NCI-H460 (cell line): ENCODE measurements around the gene NUS1. TPM values are rescaled to one million over a fixed set of nuclear protein-coding genes. Genes with fewer than 3 reads are reported as not detected.
"Not testable (repeated sequence)": the region's sequence is repeated elsewhere in the genome, so short reads cannot be mapped to it uniquely, and the experiment has no call there.

Experiments
- DNase-seq: peaks from one replicate; pipeline ENCODE4 v3.0.0-alpha.2; 2016; ENCODE audit warnings: low read depth; ENCODE audit errors: extremely low read depth
- total RNA-seq: library from RNA; depleted of rRNA; stranded (reverse); fragments of >200 nt; shearing (Covaris generic); gene quantifications from 2 replicates; pipeline ENCODE4 v1.2.3, GENCODE V29; 2014; rRNA removed

Gene NUS1
- total RNA-seq, 1 experiment from 2014 or later = 17.7 TPM

DNA sequence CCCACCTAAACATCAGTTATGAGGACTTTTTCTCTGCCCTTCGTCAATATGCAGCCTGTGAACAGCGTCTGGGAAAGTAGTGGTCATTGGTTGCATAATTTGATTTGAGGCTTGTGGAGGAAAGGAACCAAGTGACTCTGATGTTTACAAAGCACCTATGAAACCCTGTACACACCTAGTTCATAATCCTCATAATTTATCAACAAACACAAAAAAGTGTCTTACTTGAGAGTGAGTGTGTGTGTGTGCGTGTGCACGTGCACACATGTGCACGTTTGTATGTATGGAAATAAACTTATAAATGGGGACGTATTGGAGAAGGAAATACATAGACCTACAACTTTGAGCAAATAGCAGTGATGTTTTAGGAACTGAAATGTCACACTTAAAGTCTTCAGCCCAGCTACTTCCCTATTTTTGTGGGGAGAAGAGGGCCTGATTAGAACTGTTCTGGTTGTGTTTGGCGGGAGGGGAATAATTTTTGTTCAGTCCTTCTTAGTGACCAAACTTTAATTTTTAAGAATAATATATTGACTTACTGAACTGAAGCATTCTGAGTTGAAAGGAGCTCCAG lies 31.8 kb downstream of the NUS1 start:
- not testable (repeated sequence) for DNase-seq

DNA sequence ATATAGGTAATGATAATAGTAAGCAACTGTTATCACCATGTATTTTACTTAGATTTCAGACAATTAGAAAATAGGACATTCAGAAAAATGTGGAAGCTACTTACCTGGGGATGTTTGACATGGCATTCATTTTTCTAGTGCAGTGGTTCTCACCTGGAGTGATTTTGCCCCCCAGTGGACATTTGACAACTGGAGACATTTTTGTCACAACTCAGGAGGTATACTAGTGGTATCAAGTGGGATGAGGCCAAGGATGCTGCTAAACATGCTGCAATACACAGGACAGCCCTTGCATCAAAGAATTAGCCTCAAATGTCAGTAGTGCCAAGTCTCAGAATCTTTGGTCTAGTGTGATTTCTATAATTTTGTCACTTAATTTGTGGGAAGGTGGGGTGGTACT lies 36.1 kb downstream of the NUS1 start:
- no peak for DNase-seq

DNA sequence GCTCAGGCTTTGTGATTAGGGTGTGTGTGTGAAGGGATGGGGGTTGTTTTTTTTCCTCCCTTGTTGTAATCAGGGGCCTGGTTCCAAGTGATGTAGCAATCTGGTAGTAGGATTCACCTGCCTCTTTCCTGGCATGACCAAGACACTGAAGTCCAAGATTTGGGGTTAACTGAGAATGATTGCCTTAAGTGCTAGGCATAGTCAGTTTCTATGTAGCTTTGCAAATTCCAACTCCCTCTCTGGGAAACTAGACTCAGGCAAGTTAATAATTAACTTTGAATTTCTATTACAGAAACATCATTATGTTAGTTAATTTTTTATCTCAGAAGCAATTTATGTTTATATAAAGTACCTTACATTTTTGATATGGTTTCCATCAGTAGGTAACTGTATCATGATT lies 43.6 kb downstream of the NUS1 start:
- no peak for DNase-seq

DNA sequence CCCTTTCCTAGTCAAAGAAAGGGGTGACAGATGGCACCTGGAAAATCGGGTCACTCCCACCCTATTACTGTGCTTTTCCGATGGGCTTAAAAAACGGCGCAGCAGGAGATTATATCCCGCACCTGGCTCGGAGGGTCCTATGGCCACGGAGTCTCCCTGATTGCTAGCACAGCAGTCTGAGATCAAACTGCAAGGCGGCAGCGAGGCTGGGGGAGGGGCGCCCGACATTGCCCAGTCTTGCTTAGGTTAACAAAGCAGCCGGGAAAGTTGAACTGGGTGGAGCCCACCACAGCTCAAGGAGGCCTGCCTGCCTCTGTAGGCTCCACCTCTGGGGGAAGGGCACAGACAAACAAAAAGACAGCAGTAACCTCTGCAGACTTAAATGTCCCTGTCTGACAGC lies 46.3 kb downstream of the NUS1 start:
- not testable (repeated sequence) for DNase-seq

DNA sequence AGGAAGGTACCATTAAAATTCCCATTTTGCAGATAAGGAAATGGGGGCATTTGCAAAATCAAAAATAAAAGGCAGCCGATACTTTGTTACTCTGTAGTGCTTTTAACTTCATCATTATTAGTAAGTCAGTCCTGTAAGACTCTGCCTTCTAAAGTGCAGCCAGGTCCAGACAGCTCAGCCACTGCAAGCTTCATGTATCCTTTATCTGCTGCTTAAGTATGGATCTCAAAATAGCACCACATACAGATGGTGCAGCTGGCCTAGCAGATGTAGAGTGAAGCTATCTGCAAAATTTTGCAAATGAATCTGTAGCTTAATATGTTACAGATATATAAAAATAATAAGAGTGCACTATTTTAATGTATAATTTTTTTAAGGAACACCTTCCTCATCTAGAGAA lies 53.4 kb downstream of the NUS1 start:
- DNase-seq = no peak

DNA sequence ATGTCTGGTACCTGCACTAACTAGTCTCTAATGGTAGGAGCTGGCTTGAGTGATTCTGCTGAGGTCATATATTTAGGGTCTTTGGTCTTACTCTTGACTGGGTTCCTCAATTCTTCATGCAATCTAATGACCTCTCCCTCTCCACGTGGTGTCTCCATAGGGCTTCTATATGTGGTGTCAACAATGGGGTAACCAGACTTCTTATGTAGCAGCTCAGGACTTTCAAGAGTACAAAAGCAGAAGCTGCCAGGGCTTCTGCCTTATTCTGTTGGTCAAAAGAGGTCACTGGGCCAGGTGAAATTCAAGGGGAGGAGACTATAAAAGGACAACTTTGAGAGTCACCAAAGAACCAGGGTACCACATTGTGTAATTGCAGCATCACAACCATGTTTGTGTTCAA lies 54.3 kb downstream of the NUS1 start:
- DNase-seq = no peak

DNA sequence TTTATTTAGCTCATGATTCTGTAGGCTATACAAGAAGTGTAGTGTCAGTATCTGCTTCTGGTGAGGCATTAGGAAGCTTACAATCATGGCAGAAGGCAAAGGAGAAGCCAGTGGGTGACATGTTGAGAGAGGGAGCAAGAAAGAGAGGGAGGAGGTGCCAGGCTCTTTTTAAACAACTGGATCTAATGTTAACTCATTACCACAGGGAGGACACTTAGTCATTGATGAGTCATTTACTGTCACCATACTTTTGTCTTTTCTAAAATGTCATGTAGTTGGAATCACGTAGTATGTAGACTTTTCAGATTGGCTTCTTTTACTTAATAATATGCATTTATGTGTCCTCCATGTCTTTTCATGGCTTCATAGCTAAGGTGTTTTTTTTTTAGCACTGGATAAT lies 58.1 kb downstream of the NUS1 start:
- DNase-seq = no peak

DNA sequence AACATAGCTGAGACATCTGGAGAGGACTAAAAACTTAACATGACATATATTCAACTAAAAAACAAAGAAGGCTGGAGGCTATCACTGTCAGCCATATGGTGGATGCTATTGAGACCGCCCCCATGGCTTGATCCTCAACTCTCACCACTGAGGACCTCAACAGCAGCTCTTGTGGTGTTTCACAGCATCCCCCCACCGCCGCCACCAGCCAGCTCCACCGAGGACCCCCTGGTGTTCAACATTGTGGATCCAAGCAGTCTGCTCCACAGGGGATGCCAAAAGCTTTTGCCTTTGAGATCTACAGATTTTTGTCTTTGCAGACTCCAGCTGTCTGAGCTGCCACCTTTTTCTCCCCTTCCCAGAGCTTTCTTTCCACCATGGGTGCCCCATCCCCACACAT lies 64.6 kb downstream of the NUS1 start:
- no peak for DNase-seq

DNA sequence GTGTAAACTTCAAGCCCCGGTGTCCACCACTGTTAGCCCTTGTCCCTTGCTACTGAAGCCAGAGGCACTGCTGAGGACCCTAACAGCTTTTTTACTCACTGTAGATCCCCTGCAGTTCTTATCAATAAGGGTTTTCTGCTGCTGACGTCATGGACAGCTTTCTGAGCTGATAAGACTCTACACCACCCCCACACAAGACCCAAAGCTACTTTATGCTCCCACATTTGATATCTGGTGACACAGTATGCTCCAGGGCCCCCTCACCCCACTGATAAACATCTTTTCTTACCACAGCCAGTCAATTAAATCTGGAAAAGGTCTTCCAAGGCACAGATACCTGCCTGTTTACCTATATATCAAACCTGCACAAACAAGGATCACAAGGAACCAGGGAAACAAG lies 65.3 kb downstream of the NUS1 start:
- DNase-seq = no peak

DNA sequence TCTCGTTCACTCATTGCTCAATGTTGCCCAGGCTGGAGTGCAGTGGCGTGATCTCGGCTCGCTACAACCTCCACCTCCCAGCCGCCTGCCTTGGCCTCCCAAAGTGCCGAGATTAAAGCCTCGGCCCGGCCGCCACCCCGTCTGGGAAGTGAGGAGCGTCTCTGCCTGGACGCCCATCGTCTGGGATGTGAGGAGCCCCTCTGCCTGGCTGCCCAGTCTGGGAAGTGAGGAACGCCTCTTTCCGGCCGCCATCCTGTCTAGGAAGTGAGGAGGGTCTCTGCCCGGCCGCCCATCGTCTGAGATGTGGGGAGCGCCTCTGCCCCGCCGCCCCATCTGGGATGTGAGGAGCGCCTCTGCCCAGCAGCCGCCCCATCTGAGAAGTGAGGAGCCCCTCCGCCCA lies 75.4 kb downstream of the NUS1 start:
- DNase-seq = not testable (repeated sequence)

Other genes starting within 250 kb of the NUS1 start
- not detected in 2 replicates for gene ROS1, start 249.5 kb upstream of the NUS1 start, total RNA-seq
- gene DCBLD1, start 192.8 kb upstream of the NUS1 start, total RNA-seq = 4.5 and 5.6 TPM in 2 replicates
- gene GOPC, start 73.0 kb upstream of the NUS1 start, total RNA-seq = 19.1 and 22.4 TPM in 2 replicates
- 0.17 TPM in 1 of 2 replicates, not detected in the other for gene SLC35F1, start 231.8 kb downstream of the NUS1 start, total RNA-seq